GM18909 (cell line): Measurements from ENCODE around the gene LRRC47.
A peak's percentile ranks its signal among the peaks of the same experiment; 100 is the strongest.
"Not testable (repeated sequence)": the region's sequence is repeated elsewhere in the genome, so short reads cannot be mapped to it uniquely, and the experiment has no call there.

Experiments used
- ATAC-seq: cut with Tn5 transposase; IDR thresholded peaks from one replicate; pipeline ENCODE4 v1.9.1; 2021; ENCODE audit warnings: mild to moderate bottlenecking; ENCODE audit not compliant: unreplicated experiment, poor library complexity

LRRC47 gene

DNA sequence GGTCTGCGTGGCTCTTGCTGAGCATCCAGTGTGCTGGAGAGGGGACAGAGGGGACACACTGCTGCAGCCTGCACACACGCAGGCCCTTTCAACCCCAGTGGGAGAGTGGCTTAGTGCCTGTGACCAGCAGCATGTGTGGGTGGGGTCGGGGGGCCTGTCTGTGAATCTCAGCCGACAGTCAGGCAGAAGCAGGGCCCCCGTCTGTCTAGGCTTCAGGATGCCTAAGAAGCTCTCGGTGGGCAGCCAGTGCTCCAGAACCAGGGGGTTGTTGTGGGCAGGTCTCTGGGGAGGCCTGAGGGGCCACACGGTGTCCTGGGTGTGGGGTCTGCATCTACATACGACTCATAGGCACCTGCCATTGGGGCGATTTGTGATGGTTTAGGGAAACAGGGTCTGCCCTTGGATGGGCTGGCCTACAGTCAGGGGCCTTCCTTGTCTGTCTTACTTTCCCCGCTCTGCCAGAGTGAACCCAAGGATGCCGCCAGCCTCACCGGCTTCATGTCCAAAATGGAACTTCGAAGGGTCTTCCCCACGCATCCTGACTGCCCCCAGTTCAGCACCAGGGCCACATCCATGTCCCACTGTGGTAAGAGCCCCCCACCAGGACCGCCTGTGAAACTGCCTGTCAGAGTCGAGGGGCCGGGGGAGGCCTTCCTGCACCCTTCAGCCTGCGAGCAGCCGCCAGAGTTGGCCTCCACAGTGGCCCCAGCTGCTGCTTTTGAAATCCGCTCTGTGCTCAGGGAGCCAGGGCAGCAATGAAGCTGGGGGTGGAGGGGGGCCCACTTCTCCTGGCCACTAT, 42.4 kb downstream of the LRRC47 start:
- ATAC-seq = no peak

DNA sequence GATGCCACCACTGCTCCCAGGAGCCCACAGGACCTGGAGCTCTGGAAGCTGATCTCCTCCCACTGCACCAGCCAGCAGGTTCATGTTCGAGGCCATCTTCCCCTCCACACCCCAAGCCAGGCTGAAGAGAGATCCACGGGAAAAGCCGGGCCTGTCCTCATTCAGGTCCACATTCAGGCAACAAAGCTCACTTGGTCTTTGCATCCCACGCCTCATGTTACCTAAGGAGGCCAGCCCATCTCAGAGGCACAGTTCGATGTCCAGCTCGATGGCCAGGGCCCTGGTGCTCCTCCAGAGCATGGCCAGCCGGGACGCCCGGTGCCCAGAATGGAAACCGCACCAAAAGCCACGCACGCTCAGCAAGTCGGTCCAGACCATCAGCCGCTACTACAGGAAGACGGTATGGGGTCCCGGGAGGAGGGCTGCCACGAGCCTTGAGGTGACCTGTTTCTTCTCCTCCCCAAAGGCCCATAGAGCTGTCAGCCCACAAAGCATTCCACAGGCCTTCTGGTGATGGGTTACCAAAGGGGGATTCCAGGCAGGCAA, 43.8 kb downstream of the LRRC47 start, which contains the start of gene CCDC27:
TSS of gene CCDC27 (plus strand) at position 51 of the 546 bp plus-strand sequence. CDS start at position 83, 32 bp downstream.
- no peak for ATAC-seq

DNA sequence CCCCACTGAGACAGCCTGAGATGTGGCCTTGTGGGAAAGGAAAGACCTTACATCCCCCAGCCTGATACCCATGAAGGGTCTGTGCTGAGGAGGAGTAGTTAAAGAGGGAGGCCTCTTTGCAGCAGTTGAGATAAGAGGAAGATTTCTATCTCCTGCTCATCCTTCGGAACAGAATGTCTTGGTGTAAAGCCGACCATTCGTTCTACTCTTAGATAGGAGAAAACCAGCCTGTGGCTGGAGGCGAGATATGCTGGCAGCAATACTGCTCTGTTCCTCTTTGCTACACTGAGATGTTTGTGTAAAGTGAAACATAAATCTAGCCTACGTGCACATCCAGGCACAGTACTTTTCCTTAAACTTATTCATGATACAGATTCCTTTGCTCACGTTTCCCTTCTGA, 45.6 kb downstream of the LRRC47 start:
- ATAC-seq = no peak

DNA sequence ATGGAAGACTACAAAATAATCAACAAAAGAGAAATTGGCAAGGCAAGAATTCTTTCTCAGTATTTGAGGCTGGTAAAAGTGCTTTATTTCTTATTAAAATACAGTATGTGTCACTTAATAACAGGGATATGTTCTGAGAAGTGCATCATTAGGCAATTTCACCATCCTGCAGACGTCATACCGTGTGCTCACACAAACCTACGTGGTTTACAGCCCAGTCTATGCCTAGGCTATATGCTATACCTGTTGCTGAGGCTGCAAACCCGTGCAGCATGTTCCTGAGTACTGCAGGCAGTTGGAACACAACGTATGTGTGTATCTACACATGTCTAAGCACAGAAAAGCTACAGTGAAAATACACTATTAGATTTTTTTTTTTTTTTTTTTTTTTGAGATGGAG, 46.8 kb downstream of the LRRC47 start:
- no peak for ATAC-seq

DNA sequence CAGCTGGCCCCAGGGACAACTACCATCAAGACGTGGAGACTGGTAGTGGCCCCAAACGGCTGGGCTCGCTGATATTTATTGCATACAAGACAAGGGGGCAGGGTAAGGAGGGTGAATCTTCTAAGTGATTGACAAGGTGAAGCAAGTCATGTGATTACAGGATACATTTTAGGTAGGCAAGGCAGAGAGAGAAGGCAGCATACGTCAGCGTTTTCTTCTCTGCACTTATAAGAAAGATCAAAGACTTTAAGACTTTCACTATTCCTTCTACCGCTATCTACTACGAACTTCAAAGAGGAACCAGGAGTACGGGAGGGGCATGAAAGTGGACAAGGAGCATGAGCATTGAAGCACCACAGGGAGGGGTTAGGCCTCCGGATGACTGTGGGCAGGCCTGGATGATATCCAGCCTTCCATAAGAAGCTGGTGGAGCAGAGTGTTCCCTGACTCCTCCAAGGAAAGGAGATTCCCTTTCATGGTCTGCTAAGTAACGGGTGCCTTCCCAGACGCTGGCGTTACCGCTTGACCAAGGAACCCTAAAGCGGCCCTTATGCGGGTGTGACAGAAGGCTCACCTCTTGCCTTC, 47.9 kb downstream of the LRRC47 start:
- ATAC-seq = not testable (repeated sequence)

DNA sequence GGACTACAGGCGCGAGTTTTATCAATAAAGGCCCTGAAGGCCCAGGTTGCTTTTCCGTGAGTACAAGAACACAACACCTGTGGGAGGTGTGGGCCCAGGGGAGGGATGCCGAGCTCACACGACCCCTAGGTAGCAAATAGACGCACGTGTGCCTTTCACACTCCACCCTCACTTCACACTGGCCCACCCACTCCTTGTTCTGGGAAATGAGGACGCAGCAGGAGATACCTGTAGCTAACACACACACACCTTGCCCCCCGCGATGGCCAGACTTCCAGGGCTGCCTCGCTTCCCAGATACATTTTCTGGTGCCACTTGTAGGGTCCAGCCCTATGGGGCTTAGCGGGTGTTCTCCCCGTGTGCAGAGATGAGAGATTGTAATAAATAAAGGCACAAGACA, 48.4 kb downstream of the LRRC47 start:
- no peak for ATAC-seq

DNA sequence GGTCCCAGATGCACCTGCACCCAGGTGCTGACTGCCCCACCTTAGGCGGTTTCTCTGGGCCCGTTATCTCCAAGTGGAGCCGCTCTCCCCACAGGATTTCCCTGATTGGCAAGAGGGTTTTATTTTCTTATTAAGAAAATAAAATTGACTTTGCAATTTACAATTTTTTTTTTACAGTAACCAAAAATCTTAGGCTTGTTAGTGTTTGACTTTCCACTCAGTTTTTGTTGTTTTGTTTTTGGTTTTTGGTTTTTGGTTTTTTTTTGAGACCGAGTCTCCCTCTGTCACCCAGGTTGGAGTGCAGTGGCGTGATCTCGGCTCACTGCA, 48.8 kb downstream of the LRRC47 start:
- ATAC-seq = no peak

DNA sequence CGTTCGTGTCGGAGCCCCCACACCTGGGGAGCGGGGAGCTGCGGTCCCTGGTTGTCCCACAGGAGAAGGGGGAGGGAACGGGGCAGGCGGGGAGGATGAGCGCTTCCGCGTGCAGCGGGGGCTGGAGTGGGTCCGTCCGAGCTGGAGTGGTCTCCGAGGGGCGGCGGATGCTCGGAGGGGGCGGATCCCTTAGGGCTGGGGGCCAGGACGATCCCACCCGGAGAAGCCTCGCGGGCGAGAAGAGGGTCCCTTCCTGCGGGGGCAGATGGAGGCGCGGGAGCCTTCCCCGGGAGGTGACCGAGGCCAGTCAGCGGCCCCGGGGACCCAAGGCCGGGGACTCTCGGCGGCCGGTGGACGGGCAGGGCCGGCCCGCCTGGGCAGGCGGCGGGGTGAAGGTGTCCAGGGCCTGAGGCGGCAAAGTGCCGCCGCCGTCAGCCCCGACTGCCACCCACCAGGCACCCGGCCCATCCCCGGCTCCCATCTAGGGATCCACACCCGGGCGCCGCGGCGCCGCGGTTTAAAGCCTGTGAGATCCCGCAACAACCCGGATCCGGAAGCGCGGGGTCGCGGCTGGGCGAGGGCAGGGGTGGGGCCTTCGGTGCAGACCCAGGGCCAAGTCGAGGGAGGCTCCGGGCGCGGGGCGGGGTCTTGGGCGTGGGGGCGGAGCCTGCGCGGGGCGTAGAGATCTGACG, 49.3 kb downstream of the LRRC47 start:
- peak; percentile 82 for ATAC-seq

DNA sequence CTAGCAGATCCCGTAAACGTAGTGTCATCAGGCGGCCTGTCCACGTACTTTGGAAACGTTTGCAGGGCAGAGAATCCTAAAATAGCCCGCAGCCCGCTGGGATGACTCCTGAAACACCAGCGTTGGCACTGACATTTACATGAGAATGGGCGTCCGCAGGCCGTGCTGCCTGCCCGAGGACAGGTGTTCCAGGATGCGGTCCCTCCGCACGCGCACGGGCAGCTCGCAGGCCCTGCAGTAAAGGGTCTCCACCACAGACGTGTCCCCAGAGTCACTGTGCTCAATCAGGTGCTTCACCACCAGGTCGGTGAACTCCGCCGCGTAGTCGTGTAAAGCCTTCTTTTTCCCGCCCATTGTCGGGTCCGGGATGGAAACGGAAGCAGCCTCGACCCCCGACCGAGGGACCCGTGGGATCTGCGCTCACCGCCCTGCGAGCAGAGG, 49.9 kb downstream of the LRRC47 start:
- peak; percentile 18 for ATAC-seq

DNA sequence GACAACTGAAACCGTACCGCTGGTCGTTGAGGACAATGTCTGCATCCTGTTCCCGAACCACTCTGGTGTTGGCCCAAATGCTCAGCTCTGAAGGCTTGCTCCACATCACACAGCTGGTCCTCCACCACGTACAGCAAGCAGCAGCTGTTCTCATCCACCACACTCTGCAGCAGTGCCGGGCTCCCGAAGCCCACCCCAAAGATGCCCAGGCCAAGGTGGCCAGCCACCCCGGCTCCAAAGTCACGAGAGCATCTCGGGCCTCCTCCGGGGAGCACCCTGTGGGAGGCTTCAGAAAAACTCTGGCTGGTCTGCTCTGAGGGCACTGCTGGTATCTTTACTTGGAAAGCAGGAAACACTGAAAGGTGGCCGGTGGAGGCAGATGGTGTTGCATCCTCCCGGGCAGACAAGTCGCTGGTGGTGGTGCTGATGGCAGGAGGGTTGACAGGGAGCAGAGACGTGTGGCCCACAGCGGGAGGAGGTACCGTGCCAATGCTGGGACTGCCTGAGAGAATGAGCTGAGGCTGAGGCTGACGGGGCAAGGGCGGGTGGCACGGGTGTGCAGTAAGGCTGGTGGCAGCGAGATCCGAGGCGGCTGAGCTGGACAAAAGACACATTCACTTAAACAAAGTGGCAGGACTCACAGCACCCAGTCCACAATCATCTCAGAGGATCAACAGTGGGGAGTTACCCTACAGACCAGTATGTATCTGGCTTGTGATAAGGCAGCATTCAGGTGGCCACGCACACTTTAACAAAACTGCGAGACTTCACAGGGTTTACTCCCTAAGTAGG, 50.5 kb downstream of the LRRC47 start:
- ATAC-seq = no peak

DNA sequence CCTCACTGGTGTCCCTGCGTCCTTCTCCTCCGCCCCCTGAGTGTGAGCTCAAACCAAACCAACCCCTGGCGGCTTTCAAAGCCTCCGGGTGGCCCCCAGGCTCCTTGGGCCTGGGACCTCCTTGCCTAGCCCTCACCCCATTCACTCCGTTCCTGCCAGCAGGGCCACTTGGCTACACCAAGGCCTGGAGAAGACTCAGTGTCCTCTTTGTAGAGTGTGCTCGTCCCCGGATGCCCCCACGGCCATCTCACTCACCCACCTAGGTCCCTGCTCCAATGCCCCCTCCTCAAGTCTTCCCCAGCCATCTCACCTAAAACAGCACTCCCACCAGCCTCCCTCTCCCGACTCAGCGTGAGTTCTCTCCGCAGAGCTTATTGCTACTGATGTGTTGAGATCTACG, 51.2 kb downstream of the LRRC47 start:
- no peak for ATAC-seq

DNA sequence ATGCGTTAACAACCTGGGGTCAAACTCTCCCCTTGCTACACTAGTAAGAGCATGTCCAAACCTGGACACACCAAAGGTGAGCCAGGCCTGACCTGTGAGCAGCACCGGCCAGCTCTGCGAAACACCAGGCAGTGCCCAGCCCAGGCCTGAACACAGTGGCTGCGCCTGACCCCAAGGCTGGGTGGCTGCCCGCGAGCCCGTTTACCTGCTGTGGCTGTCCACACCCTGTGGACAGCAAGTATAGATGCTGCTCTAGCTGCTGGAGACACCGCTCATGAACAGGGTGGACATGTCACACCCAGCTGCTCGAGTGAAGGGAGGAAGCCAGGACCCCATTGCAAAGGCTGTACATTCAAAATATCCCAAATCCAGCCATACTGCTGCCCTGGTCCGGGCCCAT, 51.7 kb downstream of the LRRC47 start:
- no peak for ATAC-seq

DNA sequence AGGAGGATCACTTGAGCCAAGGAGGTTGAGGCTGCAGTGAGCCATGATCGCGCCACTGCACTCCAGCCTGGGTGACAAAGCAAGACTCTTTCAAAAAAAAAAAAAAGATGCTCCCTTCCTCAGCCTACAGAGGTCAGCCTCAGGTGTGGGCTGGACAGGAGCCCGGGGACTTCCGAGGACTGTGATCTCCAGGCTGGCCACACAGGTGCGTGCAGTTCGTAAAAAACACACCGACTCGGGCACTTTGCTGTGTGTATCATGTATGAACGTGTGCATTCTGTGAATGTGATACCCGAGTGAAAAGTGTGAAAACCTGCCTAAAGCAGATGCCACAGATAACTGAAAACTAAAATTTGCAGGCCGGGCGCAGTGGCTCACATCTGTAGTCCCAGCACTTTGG, 52.5 kb downstream of the LRRC47 start:
- no peak for ATAC-seq

DNA sequence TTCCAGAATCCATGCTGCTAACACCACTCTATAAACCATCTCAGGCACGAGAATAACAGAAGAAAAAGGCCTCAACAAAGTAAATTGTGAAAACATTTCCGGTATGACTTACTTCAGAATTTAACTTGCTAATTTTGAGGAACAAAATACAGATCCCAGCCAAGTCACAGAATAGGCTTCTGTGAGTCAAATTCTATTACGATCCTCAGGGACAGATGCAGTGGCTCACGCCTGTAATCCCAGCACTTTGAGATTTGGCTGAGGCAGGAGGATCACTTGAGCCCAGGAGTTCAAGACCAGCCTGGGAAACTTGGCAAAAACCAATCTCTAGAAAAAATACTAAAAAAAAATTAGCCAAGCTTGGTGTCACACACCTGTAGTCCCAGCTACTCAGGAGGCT, 52.9 kb downstream of the LRRC47 start:
- no peak for ATAC-seq

DNA sequence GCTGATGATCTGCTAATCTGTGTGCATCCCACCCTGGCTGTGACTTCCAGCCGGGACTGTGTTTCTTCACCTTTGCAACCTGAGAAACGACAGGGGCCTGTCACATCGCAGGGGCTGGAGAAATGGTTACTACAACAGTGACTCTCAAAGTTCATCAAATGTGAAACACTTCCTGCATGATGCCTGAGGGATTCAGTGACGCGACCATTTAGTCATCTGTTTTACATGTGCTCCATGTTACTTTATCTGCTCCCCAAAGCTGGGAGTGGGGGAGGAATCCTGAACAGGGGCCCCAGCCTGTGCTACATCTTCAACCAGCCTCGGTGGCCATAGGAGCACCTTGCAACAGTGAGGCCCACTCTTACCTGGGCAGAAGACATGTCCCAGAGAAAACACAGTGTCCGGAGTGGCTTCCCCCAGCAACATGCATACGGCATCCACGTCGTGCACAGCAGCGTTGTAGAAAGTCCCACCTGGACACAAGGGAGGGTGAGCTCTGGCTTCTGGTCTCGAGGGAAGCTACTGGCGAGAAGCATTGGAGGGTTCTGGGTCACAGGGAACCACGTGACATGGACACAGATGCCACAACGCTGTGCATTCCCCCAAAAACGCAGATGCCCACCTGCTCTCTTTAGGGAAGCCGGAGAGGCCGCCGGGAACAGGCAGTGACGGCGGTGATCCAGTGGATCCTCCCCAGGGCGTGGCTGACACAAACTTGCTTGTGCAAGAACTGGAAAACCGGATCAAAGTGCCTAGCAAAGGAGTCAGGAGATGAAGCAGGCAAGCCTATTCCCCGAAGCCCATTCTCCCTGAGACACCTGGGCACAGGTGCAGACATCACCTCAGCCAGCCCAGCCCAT, 53.6 kb downstream of the LRRC47 start:
- no peak for ATAC-seq

DNA sequence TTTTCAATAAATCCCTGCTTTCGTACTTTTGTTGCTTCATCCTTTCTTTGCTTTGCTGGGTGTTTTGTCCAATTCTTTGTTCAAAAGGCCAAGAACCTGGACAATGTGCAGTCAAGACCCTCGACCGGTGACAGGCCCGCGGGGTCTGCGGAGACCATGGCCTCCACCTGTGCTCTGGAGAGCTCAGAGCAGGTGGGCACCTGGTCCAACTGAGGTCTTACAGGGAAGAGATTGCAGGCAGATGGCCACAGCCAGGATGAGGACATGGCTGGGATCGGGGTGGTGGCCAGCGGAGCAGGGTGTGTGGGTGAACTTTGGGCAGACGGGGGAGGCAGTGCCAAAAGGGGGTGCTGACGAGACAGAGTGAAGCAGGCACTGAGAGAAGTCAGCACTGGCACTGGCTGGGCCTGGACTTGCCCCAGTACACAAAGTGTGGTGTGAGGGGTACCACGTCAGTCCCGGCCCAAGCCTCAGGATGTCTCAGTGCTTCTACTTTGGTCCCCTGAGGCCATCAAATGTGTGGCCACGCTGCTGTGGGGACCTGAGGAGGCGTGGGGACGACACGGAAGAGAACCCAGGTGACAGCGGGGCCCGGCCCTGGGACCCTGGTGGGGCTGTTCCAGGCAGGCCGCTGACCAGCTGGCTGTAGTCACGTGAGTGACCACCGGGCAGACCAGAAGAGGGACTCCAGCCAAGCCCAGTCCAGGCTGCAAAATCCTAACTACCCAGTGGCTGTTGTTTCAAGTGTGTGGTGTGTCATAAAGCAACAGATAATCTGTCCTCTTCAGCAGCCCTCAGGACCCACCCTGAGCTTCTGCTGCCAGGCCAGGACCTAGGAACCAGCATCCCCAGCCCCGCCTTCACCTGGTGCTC, 54.5 kb downstream of the LRRC47 start:
- no peak for ATAC-seq

DNA sequence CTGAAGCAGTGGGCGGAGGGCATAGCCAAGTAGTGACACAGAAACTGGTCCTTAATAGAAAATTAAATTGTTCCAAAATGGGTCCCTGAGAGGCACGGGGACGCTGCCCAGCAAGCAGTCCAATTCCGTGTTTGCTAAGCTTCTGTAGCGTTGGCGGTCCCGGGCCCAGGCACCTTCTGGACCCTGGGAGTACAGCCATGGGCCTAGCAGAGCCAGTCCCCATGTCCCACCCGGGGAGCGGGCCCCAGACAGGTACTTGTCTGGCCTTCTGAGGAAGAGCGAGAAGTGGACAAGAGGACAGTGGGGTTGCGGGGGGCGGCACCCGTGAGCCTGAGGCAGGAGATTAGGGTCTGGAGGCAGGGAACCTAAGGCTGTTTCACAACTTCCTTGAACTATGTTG, 55.5 kb downstream of the LRRC47 start:
- no peak for ATAC-seq

DNA sequence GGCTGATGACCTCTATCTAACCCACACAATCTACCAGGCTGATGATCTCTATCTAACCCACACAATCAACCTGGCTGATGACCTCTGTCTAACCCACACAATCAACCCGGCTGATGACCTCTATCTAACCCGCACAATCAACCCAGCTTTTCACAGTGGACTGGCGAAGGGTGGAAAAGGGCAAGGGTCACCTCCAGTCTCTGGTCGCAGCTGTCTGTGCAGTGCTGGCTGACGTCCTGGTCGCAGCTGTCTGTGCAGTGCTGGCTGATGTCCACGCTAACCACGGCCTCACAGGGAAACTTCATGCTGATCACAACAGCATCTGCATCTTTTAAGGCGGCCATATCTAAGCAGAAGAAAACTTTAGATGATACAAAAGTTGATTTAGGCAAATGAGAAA, 56.3 kb downstream of the LRRC47 start:
- no peak for ATAC-seq

DNA sequence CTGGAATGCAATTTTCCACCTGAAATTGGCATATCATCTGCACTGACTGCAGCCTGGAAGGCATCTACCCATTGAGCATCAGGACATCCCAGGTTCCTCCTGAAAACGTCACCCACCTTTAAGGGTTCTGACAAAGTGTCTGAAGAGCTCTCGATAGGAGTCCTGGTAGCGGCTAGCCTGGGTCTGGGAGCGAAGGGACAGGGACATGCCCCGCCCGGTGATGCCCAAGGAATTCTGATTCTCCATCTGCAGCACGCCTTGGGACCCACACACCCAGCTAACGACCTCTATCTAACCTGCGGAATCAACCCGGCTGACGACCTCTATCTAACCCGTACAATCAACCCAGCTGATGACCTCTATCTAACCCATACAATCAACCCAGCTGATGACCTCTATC, 57.4 kb downstream of the LRRC47 start:
- no peak for ATAC-seq
